K562 (cell line): ENCODE measurements around the gene RCOR1. TPM values are rescaled to one million over a fixed set of nuclear protein-coding genes. Genes with fewer than 3 reads are reported as not detected.

Source experiments
- ATAC-seq: fragments of 200-7000 bp; cut with Tn5 transposase; 3 replicates; pipeline ENCODE4 v1.9.1; 2020; ENCODE audit warnings: moderate library complexity
- BruUV-seq: library from RNA; stranded (reverse); fragments of 400-500 nt; replicated peaks from 2 replicates; lab custom pipeline; 2021; lab: Mats Ljungman, UMichigan
- CTCF ChIA-PET: fragments of 300-600 bp; formaldehyde crosslinking; extraction: SDS; loops from one replicate; lab custom pipeline; 2021; ENCODE audit warnings: low intra/inter-chr PET ratio; lab: Yijun Ruan, JAX
- POLR2A ChIA-PET: fragments of 300-600, 350-650 bp; sonication (Branson Sonifier 250); formaldehyde crosslinking; extraction: SDS; loops from one replicate; lab custom pipeline; 2021; ENCODE audit warnings: antibody characterized with exemption, inconsistent platforms; lab: Yijun Ruan, JAX
- DNase-seq, 4 experiments: peaks; one replicate each; pipeline versions ENCODE4 v3.0.0 to v3.0.0-alpha.2; 2011 to 2018; ENCODE audit warnings: low spot score in 3 of 4, mixed read lengths in 3 of 4; ENCODE audit errors: extremely low read depth in 1 of 4
- FAIRE-seq: peaks from 2 replicates; lab custom pipeline; 2011; peaks lifted over from hg19 to GRCh38; lab: Jason Lieb, UNC
- H2AFZ ChIP-seq: 2 replicates; pipeline ENCODE4 v1.6.0; 2011; ENCODE audit warnings: low read depth, low read length, control low read depth, inconsistent platforms
- H3K27ac ChIP-seq: fragments of 200-600 bp; 3 replicates; pipeline ENCODE4 v1.8.0; 2011; ENCODE audit warnings: low read depth, mild to moderate bottlenecking, control low read depth, inconsistent platforms, low read length, moderate library complexity, mixed read lengths; ENCODE audit errors: extremely low read depth
- H3K27me3 ChIP-seq, 2 experiments: fragments of 300-600 bp in 1 of 2; 2 replicates in 1 of 2; 3 replicates in 1 of 2; pipeline versions ENCODE4 v1.6.0 to v1.8.0; 2011; ENCODE audit warnings: inconsistent platforms in 2 of 2, low read length in 2 of 2, mild to moderate bottlenecking in 1 of 2, mixed read lengths in 1 of 2, moderate library complexity in 1 of 2; ENCODE audit not compliant: control insufficient read depth in 2 of 2, insufficient read depth in 2 of 2
- H3K36me3 ChIP-seq: fragments of 300-600 bp; 3 replicates; pipeline ENCODE4 v1.8.0; 2011; ENCODE audit warnings: mild to moderate bottlenecking, low read length, inconsistent platforms; ENCODE audit not compliant: control insufficient read depth, insufficient read depth
- H3K4me1 ChIP-seq, 2 experiments: fragments of 200-600 bp in 1 of 2; replicated peaks in 1 of 2; 2 replicates in 1 of 2; 3 replicates in 1 of 2; pipeline versions ENCODE4 v1.5.1 to v1.8.0; 2011; ENCODE audit warnings: inconsistent platforms in 2 of 2, low read length in 2 of 2, mild to moderate bottlenecking in 1 of 2, mixed read lengths in 1 of 2, moderate library complexity in 1 of 2; ENCODE audit not compliant: control insufficient read depth in 2 of 2, insufficient read depth in 2 of 2
- H3K4me2 ChIP-seq: 2 replicates; pipeline ENCODE4 v1.6.1; 2011; ENCODE audit warnings: low read length, control low read depth, inconsistent platforms, mixed read lengths; ENCODE audit not compliant: insufficient read depth
- H3K4me3 ChIP-seq: fragments of 200-600 bp; sonication (generic), shearing (Covaris generic); 2 replicates; pipeline ENCODE4 v1.5.1; 2016; ENCODE audit warnings: control low read depth, inconsistent platforms
- H3K79me2 ChIP-seq: fragments of 200-600 bp; 3 replicates; pipeline ENCODE4 v1.8.0; 2011; ENCODE audit warnings: low read length, inconsistent platforms; ENCODE audit not compliant: control insufficient read depth, insufficient read depth
- H3K9ac ChIP-seq, 2 experiments: 2 replicates each; pipeline versions ENCODE4 v1.6.0 to v1.6.1; 2011; ENCODE audit warnings: low read depth in 2 of 2, low read length in 2 of 2, control low read depth in 1 of 2, inconsistent platforms in 1 of 2, mild to moderate bottlenecking in 1 of 2, mixed read lengths in 1 of 2; ENCODE audit not compliant: insufficient read depth in 1 of 2
- H3K9me1 ChIP-seq: one replicate; pipeline ENCODE4 v1.6.0; 2011; ENCODE audit warnings: inconsistent platforms, mild to moderate bottlenecking, low read length, moderate library complexity; ENCODE audit not compliant: control insufficient read depth, insufficient read depth
- H3K9me3 ChIP-seq: replicated peaks from 2 replicates; pipeline ENCODE4 v1.5.1; 2011; ENCODE audit warnings: low read depth, low read length, inconsistent platforms; ENCODE audit not compliant: control insufficient read depth, insufficient read depth
- H4K20me1 ChIP-seq: replicated peaks from 2 replicates; pipeline ENCODE4 v1.6.1; 2011; ENCODE audit warnings: low read length, inconsistent platforms, mixed read lengths; ENCODE audit not compliant: control insufficient read depth, insufficient read depth
- ELK1 ChIP-seq: sonication (generic); formaldehyde crosslinking; IDR thresholded peaks from 2 replicates; pipeline ENCODE4 v1.8.1; 2022; ENCODE audit warnings: missing genetic modification reagents
- FOXP1 ChIP-seq: sonication (generic); formaldehyde crosslinking; IDR thresholded peaks from 2 replicates; pipeline ENCODE4 v1.8.0; 2022; ENCODE audit warnings: mild to moderate bottlenecking, missing genetic modification reagents
- ID3 ChIP-seq, 2 experiments: fragments of 250-450 bp in 1 of 2; fragments of 450-650 bp in 1 of 2; sonication (Bioruptor Pico) in 1 of 2; IDR thresholded peaks; 2 replicates each; pipeline versions ENCODE4 v1.6.1 to v1.8.0; 2016 to 2021; ENCODE audit warnings: mild to moderate bottlenecking in 2 of 2, moderate library complexity in 2 of 2, missing compliant biosample characterization in 1 of 2, missing genetic modification characterization in 1 of 2
- KDM4B ChIP-seq, 2 experiments: fragments of 450-650 bp in 1 of 2; sonication (generic) in 1 of 2; IDR thresholded peaks; 2 replicates each; pipeline ENCODE4 v1.6.1; 2016 to 2017; ENCODE audit warnings: borderline replicate concordance in 2 of 2, antibody characterized with exemption in 1 of 2, low read depth in 1 of 2, mild to moderate bottlenecking in 1 of 2
- KLF13 ChIP-seq: fragments of 450-650 bp; IDR thresholded peaks from 2 replicates; pipeline ENCODE4 v1.6.1; 2016; ENCODE audit warnings: missing genetic modification characterization, low read depth, mild to moderate bottlenecking, missing compliant biosample characterization, moderate library complexity, borderline replicate concordance
- PKNOX1 ChIP-seq: fragments of 450-650 bp; IDR thresholded peaks from 2 replicates; pipeline ENCODE4 v1.6.1; 2016
- RHOXF2B ChIP-seq: fragments of 250-450 bp; sonication (Bioruptor Pico); conservative IDR thresholded peaks from 2 replicates; pipeline ENCODE4 v1.5.1; 2021
- SRSF9 ChIP-seq: fragments of 200-400 bp; formaldehyde crosslinking; IDR thresholded peaks from 2 replicates; pipeline ENCODE4 v1.6.1; 2017; ENCODE audit warnings: low read depth, low read length, borderline replicate concordance
- U2AF2 ChIP-seq: fragments of 200-400 bp; formaldehyde crosslinking; optimal IDR thresholded peaks from 2 replicates; pipeline ENCODE3; 2017; ENCODE audit warnings: low read depth, mild to moderate bottlenecking, low read length
- ZNF644 ChIP-seq: fragments of 200-800 bp; sonication (Bioruptor generic); IDR thresholded peaks from 2 replicates; pipeline ENCODE4 v1.6.1; 2016; ENCODE audit warnings: low read depth, missing genetic modification characterization, missing compliant biosample characterization
- ZNF655 ChIP-seq: fragments of 250-450 bp; sonication (Bioruptor Pico); IDR thresholded peaks from 2 replicates; pipeline ENCODE4 v1.5.0; 2021
- ZNF696 ChIP-seq: fragments of 250-450 bp; sonication (Bioruptor Pico); conservative IDR thresholded peaks from 2 replicates; pipeline ENCODE4 v1.4.0; 2020; ENCODE audit warnings: mild to moderate bottlenecking, moderate library complexity
- ZSCAN29 ChIP-seq: fragments of 450-650 bp; IDR thresholded peaks from 2 replicates; pipeline ENCODE4 v1.6.1; 2017
- WGBS: fragments of 100-300 bp; shearing (Covaris generic); methylation state at CpG from one replicate; pipeline ENCODE4 v1.1.6; 2016; ENCODE audit warnings: low coverage, mixed read lengths; ENCODE audit not compliant: insufficient coverage; ENCODE audit errors: missing lambda C conversion rate; 5-methylcytosine and 5-hydroxymethylcytosine counted together
- in situ Hi-C: fragments of 300-500 bp; cut with MboI; formaldehyde crosslinking; loops from 4 replicates; pipeline ENCODE4 v1.15.0; 2018; ENCODE audit warnings: inconsistent platforms, mixed read lengths
- intact Hi-C: fragments of 100-400 bp; cut with micrococcal nuclease; formaldehyde crosslinking; loops from 2 replicates; pipeline ENCODE4 v1.14.2; 2022
- polyA plus RNA-seq, 8 experiments: library from polyadenylated mRNA; depleted of rRNA in 4 of 8; stranded (reverse) in 5 of 8; unstranded in 3 of 8; fragments of >200 nt; fragmentation: Nextera tagmentation in 2 of 8; fragmentation: Illumina TruSeq in 1 of 8; extraction: Ambion mirVana in 2 of 8; extraction: Trizol in 1 of 8; gene quantifications; 2 replicates each; pipeline versions ENCODE4 v1.2.1 to v1.2.3, GENCODE V29; 2011 to 2014; ENCODE audit warnings: inconsistent platforms in 1 of 8, missing spikeins in 1 of 8
- total RNA-seq, 7 experiments: library from RNA; depleted of rRNA in 6 of 7; stranded (reverse); fragments of >200 nt in 6 of 7; fragmentation: Illumina TruSeq in 2 of 7; extraction: Trizol in 2 of 7; gene quantifications; 2 replicates each; pipeline versions ENCODE4 v1.2.1 to v1.2.3, GENCODE V29; 2011 to 2021; ENCODE audit warnings: low replicate concordance in 1 of 7
- TF ChIP-seq, protein P1 (sequence below), 2 experiments: IDR thresholded peaks; 2 replicates each; pipeline ENCODE4 v1.6.1; 2012; ENCODE audit warnings: improper control_type of control experiment in 2 of 2, low read depth in 2 of 2, low read length in 2 of 2, borderline replicate concordance in 1 of 2

RCOR1 gene
- total and polyA plus RNA-seq, 9 of the 15 experiments (the other 6 are each of a cell fraction or from before 2014, with no cell fraction given): 8.5 to 47.9 (median 20.9) TPM

GRCh38 chr14:102764220-102764671 lies 171.8 kb downstream of the RCOR1 start:
- Histone ChIP-seq H3K4me1 (peaks cover 0 to 21% of the 10 kb centered on the region in 2 experiments; a peak in 2 of 5 replicates), H4K20me1 (no peaks in the 10 kb centered on the region), H3K27ac (no peak overlapping the region), H3K79me2 (no peaks in the 10 kb centered on the region), H2AFZ (no peak overlapping the region), H3K9me1 (no peaks in the 10 kb centered on the region), H3K9ac (no peak overlapping the region), H3K36me3 (no peaks in the 10 kb centered on the region), H3K4me3 (no peak overlapping the region)
- CTCF ChIA-PET: no interaction called here
- intact Hi-C loops: no loop called here
- POLR2A ChIA-PET: interaction anchor here (0.7 kb wide), 1 partner anchor 15 kb away, joined by 3 read pairs; no protein-coding TSS in a partner anchor
- in situ Hi-C loops: no loop called here
- WGBS: 44% methylated on average over 10 of the region's 11 CpGs
- ATAC-seq: no peak
- TF ChIP-seq ID3 (CRISPR knock-in tag; IDR thresholded peaks at IDR 0.05) (no peak), ID3 (tag; IDR thresholded peaks at IDR 0.05) (no peak), KDM4B (IDR thresholded peaks at IDR 0.05; ENCODE audit: borderline replicate concordance in 2 of 2, low read depth in 1 of 2) (no peak), ZNF655 (CRISPR knock-in tag) (no peak), ZSCAN29 (no peak), ZNF696 (CRISPR knock-in tag) (no peak), RHOXF2B (CRISPR knock-in tag) (no peak), SRSF9 (no peak), ZNF644 (tag) (no peak), KLF13 (tag) (no peak), U2AF2 (no peak), FOXP1 (no peak), ELK1 (CRISPR knock-in tag) (no peak), PKNOX1 (no peak)
- TF ChIP-seq, protein P1, sequence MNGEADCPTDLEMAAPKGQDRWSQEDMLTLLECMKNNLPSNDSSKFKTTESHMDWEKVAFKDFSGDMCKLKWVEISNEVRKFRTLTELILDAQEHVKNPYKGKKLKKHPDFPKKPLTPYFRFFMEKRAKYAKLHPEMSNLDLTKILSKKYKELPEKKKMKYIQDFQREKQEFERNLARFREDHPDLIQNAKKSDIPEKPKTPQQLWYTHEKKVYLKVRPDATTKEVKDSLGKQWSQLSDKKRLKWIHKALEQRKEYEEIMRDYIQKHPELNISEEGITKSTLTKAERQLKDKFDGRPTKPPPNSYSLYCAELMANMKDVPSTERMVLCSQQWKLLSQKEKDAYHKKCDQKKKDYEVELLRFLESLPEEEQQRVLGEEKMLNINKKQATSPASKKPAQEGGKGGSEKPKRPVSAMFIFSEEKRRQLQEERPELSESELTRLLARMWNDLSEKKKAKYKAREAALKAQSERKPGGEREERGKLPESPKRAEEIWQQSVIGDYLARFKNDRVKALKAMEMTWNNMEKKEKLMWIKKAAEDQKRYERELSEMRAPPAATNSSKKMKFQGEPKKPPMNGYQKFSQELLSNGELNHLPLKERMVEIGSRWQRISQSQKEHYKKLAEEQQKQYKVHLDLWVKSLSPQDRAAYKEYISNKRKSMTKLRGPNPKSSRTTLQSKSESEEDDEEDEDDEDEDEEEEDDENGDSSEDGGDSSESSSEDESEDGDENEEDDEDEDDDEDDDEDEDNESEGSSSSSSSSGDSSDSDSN (IDR thresholded peaks at IDR 0.05; ENCODE audit: borderline replicate concordance in 1 of 2, low read depth in 2 of 2, low read length in 2 of 2): no peak
- TF ChIP-seq, all 486 proteins: peak for 0
- no peaks in the 10 kb centered on the region for H3K9me3 ChIP-seq
- no peak overlapping the region for H3K4me2 ChIP-seq
- no peak for DNase-seq
- no peak for FAIRE-seq
- H3K27me3 ChIP-seq: no peaks in the 10 kb centered on the region
- no TSS peak for BruUV-seq
